Small intestine (tissue), 7 donors: ENCODE measurements around the gene CADPS2. TPM values are rescaled to one million over a fixed set of nuclear protein-coding genes. Genes with fewer than 3 reads are reported as not detected.
A peak's percentile ranks its signal among the peaks of the same experiment; 100 is the strongest.

Experiments used
- DNase-seq, 2 donors: peaks; one replicate each; pipeline versions ENCODE4 v3.0.0 to v3.0.0-alpha.2; 2013
- FAIRE-seq: peaks from 2 replicates; lab custom pipeline; 2012; peaks lifted over from hg19 to GRCh38; lab: Jason Lieb, UNC
- H3K27ac ChIP-seq, 3 donors: one replicate each; pipeline ENCODE4 v1.5.1; 2013; ENCODE audit warnings: low read length in 2 of 3, mild to moderate bottlenecking in 2 of 3, control low read depth in 1 of 3, inconsistent platforms in 1 of 3, low read depth in 1 of 3, moderate library complexity in 1 of 3
- H3K27me3 ChIP-seq, 3 donors: one replicate each; pipeline ENCODE4 v1.6.1; 2013; ENCODE audit warnings: low read length in 3 of 3, inconsistent platforms in 1 of 3; ENCODE audit not compliant: control insufficient read depth in 3 of 3, insufficient read depth in 3 of 3
- H3K36me3 ChIP-seq, 3 donors: one replicate each; pipeline ENCODE4 v1.6.1; 2013; ENCODE audit warnings: low read length in 3 of 3, inconsistent platforms in 1 of 3, low read depth in 1 of 3, mild to moderate bottlenecking in 1 of 3, moderate library complexity in 1 of 3; ENCODE audit not compliant: control insufficient read depth in 3 of 3, insufficient read depth in 2 of 3
- H3K4me1 ChIP-seq, 3 donors: one replicate each; pipeline ENCODE4 v1.6.1; 2013; ENCODE audit warnings: low read length in 2 of 3, inconsistent platforms in 1 of 3, low read depth in 1 of 3, mild to moderate bottlenecking in 1 of 3, moderate library complexity in 1 of 3; ENCODE audit not compliant: control insufficient read depth in 3 of 3, insufficient read depth in 2 of 3
- H3K4me3 ChIP-seq, 3 donors: one replicate each; pipeline ENCODE4 v1.5.1; 2013; ENCODE audit warnings: low read length in 3 of 3, control low read depth in 1 of 3, inconsistent platforms in 1 of 3, low read depth in 1 of 3, mild to moderate bottlenecking in 1 of 3, moderate library complexity in 1 of 3
- H3K9me3 ChIP-seq, 2 donors: one replicate each; pipeline ENCODE4 v1.6.1; 2013; ENCODE audit warnings: low read depth in 1 of 2, low read length in 1 of 2; ENCODE audit not compliant: control insufficient read depth in 2 of 2, insufficient read depth in 1 of 2
- WGBS, 3 donors: extraction: QIAGEN DNeasy Blood & Tissue Kit; methylation state at CpG; one replicate each; pipeline ENCODE4 v1.1.7; 2013; 5-methylcytosine and 5-hydroxymethylcytosine counted together
- polyA plus RNA-seq, 4 donors: library from polyadenylated mRNA; stranded (reverse) in 3 of 4; unstranded in 1 of 4; fragments of 200-250 nt in 3 of 4; fragments of 120-200 nt in 1 of 4; gene quantifications; one replicate each; pipeline versions ENCODE4 v1.2.1 to v1.2.3, GENCODE V29; 2013
- donor health status: healthy with polysubstance abuse.
- donor health status: control.
- donor health status: control.
- donor health status: Bipolar disorder and iron deficiency.
- donor health status: healthy.

The CADPS2 gene
- polyA plus RNA-seq, 4 donors = 11.3 to 26.6 (median 14.8) TPM

DNA sequence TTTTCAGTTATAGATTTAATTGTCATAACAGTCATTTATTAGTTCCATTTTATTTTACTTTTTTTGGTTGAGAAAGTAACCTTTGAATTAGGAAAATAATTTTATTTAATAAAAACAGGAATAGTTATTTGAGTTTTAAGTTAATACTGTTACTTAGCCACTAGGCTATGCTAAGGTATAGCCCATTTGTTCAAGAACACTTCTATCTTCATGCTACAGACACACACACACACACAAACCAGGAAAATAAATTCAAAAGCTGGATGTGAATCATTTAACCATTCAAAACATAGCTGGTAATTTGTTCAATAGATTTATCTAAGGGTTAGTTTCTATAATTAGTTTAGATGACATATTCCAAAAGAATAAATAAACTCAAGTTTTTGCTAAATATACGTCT lies 335.7 kb downstream of the CADPS2 start:
- peak; percentile 30 for FAIRE-seq
- Histone ChIP-seq H3K36me3 (no peaks in the 10 kb centered on the region), H3K4me1 (no peaks in the 10 kb centered on the region), H3K4me3 (no peak overlapping the region), H3K9me3 (no peaks in the 10 kb centered on the region), H3K27me3 (no peaks in the 10 kb centered on the region), H3K27ac (no peak overlapping the region)
- 73 to 95% (median 81%) methylated on average over 1 of the region's 1 CpG for WGBS, 3 donors
- no peak for DNase-seq

DNA sequence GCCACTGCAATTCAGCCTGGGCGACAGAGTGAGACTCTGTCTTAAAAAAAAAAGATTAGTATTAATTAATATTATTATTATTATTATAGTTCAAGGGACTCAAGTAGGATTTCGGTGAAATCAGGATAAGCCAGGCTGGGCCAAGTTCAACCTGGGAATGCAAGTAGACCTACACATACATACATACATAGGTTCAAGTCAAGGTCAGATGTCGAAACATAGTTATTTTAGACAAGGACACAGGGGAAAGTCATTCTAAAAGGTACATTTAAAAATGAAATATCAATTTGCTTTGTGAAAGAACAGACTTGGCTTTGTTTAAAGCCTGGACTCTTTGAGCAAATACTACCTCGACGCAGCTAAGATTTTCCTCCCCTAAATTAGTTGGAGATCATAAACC lies 336.7 kb downstream of the CADPS2 start:
- Histone ChIP-seq H3K27ac (no peak overlapping the region), H3K4me1 (no peaks in the 10 kb centered on the region), H3K27me3 (no peaks in the 10 kb centered on the region), H3K4me3 (no peak overlapping the region), H3K36me3 (no peaks in the 10 kb centered on the region), H3K9me3 (no peaks in the 10 kb centered on the region)
- WGBS, 3 donors = 80 to 94% (median 89%) methylated on average over 5 of the region's 5 CpGs
- no peak for FAIRE-seq
- DNase-seq = no peak

DNA sequence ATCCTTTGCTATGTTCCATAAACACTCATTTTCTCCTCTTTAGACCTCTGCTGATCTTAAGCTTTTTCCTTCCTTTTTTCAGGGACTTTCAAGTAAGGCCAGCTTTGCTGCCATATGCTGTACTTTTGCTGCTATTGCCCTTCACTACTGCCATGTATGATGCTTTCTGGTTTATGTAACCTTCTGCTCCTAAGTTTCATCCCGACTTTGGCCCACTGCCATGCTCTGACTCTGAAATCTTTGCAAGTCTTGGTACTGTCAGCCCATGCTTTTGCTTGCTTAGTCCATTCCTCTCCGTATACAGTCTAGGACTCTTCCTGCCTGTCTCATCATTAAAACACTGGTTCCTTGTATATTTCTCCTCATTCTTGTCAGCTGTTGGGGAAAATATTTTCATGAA lies 339.8 kb downstream of the CADPS2 start:
- Histone ChIP-seq H3K4me1 (no peaks in the 10 kb centered on the region), H3K9me3 (no peaks in the 10 kb centered on the region), H3K36me3 (no peaks in the 10 kb centered on the region), H3K4me3 (no peak overlapping the region), H3K27me3 (no peaks in the 10 kb centered on the region), H3K27ac (no peak overlapping the region)
- DNase-seq = no peak
- FAIRE-seq = no peak
- WGBS, 3 donors = 57 to 83% (median 71%) methylated on average over 2 of the region's 2 CpGs

DNA sequence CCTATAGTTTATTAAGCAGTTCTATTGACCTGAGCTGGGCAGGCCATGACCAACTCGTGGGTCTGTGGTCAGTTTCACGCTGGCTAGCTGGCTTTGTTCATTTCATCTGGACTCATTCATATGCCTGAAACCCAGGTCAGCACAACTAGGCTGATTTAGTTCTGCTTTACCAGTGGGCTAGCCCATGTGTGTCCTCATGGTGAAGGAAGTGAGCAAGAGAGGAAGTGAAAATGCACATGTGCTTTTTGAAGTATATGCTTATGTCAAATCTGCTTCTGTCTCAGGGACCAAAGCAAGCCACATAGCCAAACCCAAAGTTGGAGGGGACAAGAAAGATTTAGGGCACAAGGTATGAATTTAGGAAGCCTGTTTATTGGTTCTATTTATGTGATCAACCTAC lies 341.8 kb downstream of the CADPS2 start:
- Histone ChIP-seq H3K27ac (no peak overlapping the region), H3K4me1 (no peaks in the 10 kb centered on the region), H3K27me3 (no peaks in the 10 kb centered on the region), H3K36me3 (no peaks in the 10 kb centered on the region), H3K4me3 (no peak overlapping the region), H3K9me3 (no peaks in the 10 kb centered on the region)
- 70 to 89% (median 70%) methylated on average over 2 of the region's 2 CpGs for WGBS, 3 donors
- FAIRE-seq (no peak), DNase-seq (no peak)

GRCh38 chr7:122543891-122544290 lies 342.4 kb downstream of the CADPS2 start:
- H3K27me3 ChIP-seq = no peaks in the 10 kb centered on the region
- no peak overlapping the region for H3K4me3 ChIP-seq
- DNase-seq (no peak), FAIRE-seq (no peak)
- H3K4me1 ChIP-seq = no peaks in the 10 kb centered on the region
- 75 to 94% (median 89%) methylated on average over 2 of the region's 2 CpGs for WGBS, 3 donors
- no peaks in the 10 kb centered on the region for H3K9me3 ChIP-seq
- H3K36me3 ChIP-seq = no peaks in the 10 kb centered on the region
- no peak overlapping the region for H3K27ac ChIP-seq

DNA sequence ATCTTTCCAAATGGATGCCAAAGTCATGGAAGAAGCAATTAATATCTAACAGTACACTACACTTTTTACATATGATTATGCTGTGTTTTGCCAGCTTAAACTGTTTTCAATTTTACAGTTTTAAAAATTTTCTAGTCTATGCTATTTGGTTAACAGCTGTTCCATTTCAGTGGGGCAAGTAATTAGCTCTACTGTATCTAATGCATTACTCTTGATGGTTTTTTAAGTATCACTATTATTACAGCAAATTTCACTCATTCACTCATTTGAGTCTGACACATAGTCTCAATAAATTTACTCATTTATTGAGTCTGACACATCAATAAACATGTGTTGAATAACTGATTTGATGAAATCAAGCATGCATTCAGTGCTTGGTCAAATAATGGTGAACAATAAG lies 343.1 kb downstream of the CADPS2 start:
- H3K9me3 ChIP-seq = no peaks in the 10 kb centered on the region
- H3K36me3 ChIP-seq = no peaks in the 10 kb centered on the region
- H3K4me3 ChIP-seq = no peak overlapping the region
- no peak for FAIRE-seq
- H3K4me1 ChIP-seq = no peaks in the 10 kb centered on the region
- no peaks in the 10 kb centered on the region for H3K27me3 ChIP-seq
- DNase-seq = no peak
- H3K27ac ChIP-seq = no peak overlapping the region

DNA sequence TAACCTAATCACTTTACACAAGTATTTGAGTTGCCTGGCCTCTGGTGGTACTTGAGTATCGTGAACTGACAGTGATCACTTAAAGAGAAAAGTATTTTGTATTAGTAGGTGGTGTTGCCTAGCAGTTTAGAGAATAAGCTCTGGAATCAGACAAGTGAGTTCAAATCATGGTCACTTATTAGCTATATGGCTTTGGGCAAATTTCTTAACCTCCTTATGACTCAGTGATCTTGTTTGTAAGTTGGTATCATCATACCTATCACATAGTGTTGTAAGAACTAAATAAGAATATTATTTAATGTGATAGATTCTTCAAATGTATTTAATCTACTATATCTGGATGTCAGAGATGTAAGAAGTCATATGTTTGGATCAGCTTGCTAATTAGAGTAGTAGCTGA lies 351.2 kb downstream of the CADPS2 start:
- H3K36me3 ChIP-seq = no peaks in the 10 kb centered on the region
- no peaks in the 10 kb centered on the region for H3K9me3 ChIP-seq
- FAIRE-seq (no peak), DNase-seq (no peak)
- H3K27me3 ChIP-seq = no peaks in the 10 kb centered on the region
- 36 to 72% (median 71%) methylated on average over 1 of the region's 1 CpG for WGBS, 3 donors
- H3K4me1 ChIP-seq = no peaks in the 10 kb centered on the region
- no peak overlapping the region for H3K4me3 ChIP-seq
- H3K27ac ChIP-seq = no peak overlapping the region

DNA sequence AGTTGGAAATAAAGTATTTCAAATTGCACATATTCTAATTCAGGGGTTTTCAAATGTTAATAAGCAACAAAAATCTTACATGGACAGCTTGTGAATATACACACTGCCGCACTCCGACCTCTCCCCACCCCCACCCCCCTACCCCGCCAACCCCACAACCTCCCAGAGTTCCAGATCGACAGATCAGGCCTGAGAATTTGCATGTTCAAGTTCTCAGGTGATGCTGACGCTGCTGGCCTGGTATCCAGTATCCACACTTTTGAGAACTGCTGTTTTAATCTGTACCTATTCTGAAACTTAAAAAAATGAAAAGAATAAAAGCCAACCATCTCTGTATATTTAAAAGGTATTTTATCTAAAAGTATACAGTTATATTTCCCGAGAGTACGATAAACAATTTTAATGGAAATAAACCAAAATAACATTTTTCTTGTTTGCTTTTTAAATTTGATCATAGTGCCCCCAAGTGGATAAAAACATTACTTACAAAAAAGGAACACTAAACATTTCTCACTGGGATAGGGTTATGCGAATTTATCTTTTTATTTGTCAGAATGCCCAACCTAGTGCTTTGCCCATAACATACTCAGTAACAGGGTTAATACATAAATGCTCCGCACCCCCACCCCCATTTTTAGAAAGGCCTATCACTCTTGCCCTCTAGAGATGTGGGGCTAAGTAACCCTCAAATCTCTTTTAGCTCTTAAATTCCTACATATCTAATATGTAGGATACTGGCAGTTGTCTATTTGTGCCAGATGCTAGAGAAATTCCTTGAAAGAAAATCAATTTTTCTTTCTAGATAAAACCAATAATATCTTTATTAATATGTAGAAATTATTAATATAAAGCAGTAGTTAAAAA lies 353.6 kb downstream of the CADPS2 start:
- FAIRE-seq = no peak
- no peak overlapping the region for H3K4me3 ChIP-seq
- no peaks in the 10 kb centered on the region for H3K4me1 ChIP-seq
- no peaks in the 10 kb centered on the region for H3K27me3 ChIP-seq
- DNase-seq = peak in 1 of 2 donors; percentile 6
- no peaks in the 10 kb centered on the region for H3K9me3 ChIP-seq
- H3K27ac ChIP-seq = no peak overlapping the region
- H3K36me3 ChIP-seq = no peaks in the 10 kb centered on the region
- WGBS, 3 donors = 34 to 57% (median 53%) methylated on average over 9 of the region's 9 CpGs
